Esophagus muscularis mucosa (tissue), 2 donors: ENCODE results near the gene SEC61G.

ENCODE experiments used
- EP300 ChIP-seq: sonication (generic); formaldehyde crosslinking; IDR thresholded peaks from one replicate; pipeline ENCODE4 v1.6.1; 2017; ENCODE audit warnings: antibody characterized with exemption
- POLR2A ChIP-seq: fragments of 450-650 bp; IDR thresholded peaks from one replicate; pipeline ENCODE4 v1.6.1; 2017; ENCODE audit warnings: antibody characterized with exemption, moderate library complexity, mild to moderate bottlenecking, low read depth

DNA sequence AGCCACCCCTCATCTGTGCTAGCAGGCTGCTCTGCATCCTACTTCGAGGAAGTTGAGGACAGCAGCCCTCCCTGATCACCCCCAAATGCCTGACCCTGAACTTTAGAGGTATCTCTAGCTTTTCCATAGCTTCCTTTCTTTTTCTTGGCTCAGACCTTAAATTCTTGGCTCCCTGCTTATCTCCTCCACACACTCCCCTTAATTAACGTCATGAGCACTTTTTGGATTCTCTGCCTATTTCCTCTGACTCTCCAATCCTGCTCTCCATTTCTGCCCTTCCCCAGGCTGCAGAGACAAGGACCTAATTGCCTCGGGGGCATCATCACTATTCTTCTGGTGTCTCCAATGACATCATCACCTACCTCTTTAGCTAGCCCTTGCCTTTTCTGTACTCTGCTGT, 40.8 kb upstream of the SEC61G start:
- TF ChIP-seq POLR2A (no peak), EP300 (no peak)
